ENCODE results near the gene UCP3.

GRCh38 chr11:73971175-73971719, 37.6 kb downstream of the UCP3 start:
- no peak for TF ChIP-seq CTCF (IDR thresholded peaks at IDR 0.05; ENCODE audit: insufficient read depth, low read length, poor library complexity, severe bottlenecking)
- TF ChIP-seq EZH2phosphoT487 (conservative IDR thresholded peaks at IDR 0.05; ENCODE audit: low read length): no peak

Data from SU-DHL-6 (cell line).